Measurements from ENCODE around the gene MRPL50.

The MRPL50 gene

DNA sequence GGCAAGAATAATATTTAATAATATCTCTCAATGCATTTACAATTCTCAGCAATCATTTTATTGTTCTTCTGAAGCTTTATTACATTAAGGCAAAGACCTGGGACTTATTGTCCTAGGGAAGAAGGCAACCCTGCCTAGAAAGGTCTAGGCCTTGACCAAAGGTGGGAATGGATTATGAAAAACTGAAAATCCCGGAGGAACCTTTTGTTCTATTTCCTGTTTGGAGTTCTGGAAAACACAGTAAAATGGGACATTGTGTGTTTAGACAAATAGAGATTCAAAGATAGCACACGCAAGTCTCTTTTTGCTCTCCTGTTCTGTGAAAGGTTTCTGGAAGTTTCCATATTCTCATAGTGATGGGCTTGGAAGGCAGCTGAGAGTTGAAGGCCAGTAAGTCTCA is 44.7 kb downstream of the MRPL50 start:
- no peak overlapping the region for H3K4me3 ChIP-seq (ENCODE audit: low read depth, low read length)
- DNase-seq (ENCODE audit: low read depth), result no peak

DNA sequence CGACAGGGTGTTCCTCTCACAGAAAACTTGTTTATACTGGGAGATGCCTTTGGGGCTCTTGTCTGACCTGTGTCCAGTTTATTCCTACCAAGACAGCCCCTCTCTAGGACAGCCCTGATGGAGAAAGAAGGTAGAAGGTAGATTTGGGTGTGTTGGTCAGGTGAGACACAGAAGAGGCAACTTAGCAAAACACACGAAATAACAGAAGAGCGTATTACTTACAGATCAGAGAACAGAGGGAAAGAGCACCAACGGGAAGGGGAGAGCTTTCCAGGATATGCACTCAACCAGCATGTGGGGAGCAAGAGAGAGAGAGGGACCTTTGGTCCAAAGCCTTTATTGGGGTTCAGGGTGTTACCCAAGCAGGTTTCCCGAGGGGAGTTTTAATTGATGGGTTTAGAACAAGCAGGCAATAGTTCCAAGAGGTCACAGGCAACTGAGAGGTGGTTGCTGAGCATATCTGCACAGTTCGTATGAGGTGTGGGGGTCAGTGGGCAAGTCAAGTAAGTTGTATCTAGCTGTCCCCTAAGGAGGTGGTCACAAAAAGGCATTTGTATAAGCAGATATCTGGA is 45.4 kb downstream of the MRPL50 start:
- H3K4me3 ChIP-seq (ENCODE audit: low read depth, low read length), result no peak overlapping the region
- DNase-seq (ENCODE audit: low read depth), result no peak

DNA sequence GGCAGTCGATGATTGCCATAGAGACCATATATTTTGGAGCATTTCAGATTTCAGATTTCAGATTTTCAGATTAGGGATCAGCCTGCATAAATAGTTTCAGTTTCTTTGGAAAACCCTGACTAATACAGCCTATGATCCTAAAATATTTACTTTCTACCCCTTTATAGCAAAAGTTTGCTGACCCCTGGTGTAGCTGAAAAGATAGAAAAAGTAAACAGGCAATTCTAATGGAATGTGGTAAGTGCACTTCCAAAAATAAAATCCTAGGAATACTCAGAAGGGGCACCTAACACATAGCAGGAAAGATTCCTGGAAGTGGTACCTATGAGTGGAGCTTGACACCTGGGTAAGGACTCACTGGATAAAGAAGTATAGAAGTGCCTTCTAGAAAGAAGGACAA is 48.1 kb downstream of the MRPL50 start:
- no peak for DNase-seq (ENCODE audit: low read depth)
- no peak overlapping the region for H3K4me3 ChIP-seq (ENCODE audit: low read depth, low read length)

DNA sequence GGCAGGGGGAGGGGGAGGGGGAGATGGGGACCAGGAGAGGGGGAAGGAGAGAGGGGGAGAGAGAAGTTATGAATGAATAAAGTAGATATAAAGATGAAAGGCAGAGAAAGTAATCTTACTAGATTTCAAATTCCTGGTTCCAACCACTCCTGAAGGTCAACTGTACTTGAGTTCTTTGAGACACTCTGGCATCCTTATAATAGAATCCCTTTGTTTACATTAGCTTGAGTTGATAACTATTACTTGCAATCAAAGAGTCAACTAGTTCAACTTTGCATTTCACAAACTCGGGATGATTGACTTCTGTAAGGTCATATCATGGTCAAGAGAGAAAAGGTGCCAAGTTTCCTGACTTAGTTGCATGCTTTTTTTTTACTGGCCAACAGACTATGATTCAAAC is 55.8 kb downstream of the MRPL50 start:
- no peak overlapping the region for H3K4me3 ChIP-seq (ENCODE audit: low read depth, low read length)

DNA sequence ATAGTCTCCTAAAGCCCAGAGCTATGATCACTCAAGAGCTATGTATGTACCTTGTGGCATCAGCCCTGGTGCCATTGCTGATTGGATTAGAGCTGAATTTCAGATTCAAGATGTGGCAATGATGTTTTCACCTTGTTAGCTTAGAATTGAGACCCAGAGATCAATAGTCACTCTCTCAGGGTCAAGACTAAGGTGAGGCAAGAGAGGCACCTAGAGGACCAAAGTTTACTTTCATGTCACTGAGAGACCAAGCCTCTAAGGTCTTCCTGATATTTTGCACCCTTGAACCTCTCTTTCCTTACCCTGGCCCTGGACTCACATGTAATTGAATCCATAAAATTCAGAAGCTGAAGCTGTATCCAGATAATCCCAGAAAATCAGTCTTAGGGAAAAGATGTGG is 56.5 kb downstream of the MRPL50 start:
- H3K4me3 ChIP-seq (ENCODE audit: low read depth, low read length), result no peak overlapping the region
- no peak for DNase-seq (ENCODE audit: low read depth)

More for the DNA sequence above, 55.8 kb downstream of the MRPL50 start:
- DNase-seq (ENCODE audit: low read depth), result no peak

All from skeletal muscle cell (primary cell).